K562 treated with DMSO at 1 percent for 12 hours (cell line): ENCODE measurements around the gene CCNE1. TPM values are rescaled to one million over a fixed set of nuclear protein-coding genes. Genes with fewer than 3 reads are reported as not detected.

Experiments
- total RNA-seq: library from RNA; unstranded; fragments of 300-600 nt; gene quantifications from 2 replicates; pipeline ENCODE4 v1.2.3, GENCODE V29; 2022; ENCODE audit not compliant: insufficient read depth

The CCNE1 gene
- 11.8 and 17.1 TPM in 2 replicates for total RNA-seq

DNA sequence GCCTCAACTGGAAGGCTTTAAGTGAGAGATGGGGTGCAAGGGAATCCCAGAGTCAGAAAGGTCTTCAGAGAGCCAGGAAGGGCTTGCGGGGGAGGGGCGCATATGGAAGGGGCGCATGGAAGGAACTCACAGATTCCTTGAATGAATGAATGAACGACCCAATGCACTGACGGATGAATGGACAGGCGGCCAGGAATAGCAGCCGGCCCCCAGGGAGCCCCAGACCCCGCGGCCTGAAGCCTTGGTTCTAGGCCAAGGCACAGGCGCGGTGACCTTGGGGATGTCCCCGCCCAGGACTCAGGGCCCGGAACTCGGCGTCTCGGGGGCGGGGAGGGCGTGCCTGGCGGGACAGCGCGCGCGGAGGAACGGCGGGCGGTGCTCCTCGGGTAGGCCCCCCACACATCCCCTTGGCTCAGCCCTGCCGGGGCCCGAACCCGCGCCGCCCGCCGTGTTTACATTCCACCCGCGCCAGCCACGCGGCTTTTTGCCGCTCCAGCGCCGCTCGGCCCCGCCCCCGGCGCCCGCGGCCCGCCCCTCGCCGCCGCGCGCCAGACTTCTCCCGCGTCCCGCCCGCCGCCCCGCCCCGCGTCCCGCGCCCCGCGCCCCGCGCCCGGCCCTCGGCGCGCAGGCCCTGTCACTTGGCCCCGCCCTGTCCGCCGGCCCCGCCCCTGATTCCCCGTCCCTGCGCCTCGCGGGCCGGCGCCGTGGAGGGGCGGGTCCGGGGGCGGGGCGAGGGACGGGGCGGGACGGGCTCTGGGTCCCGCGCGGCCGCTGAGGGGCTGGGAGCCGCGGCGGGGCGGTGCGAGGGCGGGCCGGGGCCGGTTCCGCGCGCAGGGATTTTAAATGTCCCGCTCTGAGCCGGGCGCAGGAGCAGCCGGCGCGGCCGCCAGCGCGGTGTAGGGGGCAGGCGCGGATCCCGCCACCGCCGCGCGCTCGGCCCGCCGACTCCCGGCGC is at the start of gene CCNE1:
Gene CCNE1 (plus strand): TSS at position 867 of the 955 bp plus-strand sequence. CDS start 565 bp downstream, outside the sequence.

Other genes with a start within 250 kb of the CCNE1 start
- gene POP4, start 205.7 kb upstream of the CCNE1 start, total RNA-seq = 81.7 and 94.5 TPM in 2 replicates
- 43.1 and 57.9 TPM in 2 replicates for gene PLEKHF1, start 146.5 kb upstream of the CCNE1 start, total RNA-seq
- gene C19orf12, start 96.7 kb upstream of the CCNE1 start, total RNA-seq = 13.5 and 24.9 TPM in 2 replicates
- gene URI1, start 130.2 kb downstream of the CCNE1 start, total RNA-seq = 24.0 and 47.5 TPM in 2 replicates